HG02759 (cell line): ENCODE data around the gene NT5DC3.

Source experiments
- ATAC-seq: cut with Tn5 transposase; IDR thresholded peaks from one replicate; pipeline ENCODE4 v1.9.1; 2021; ENCODE audit warnings: mild to moderate bottlenecking, moderate library complexity; ENCODE audit not compliant: unreplicated experiment

Gene NT5DC3

GRCh38 chr12:103756443-103756842 lies 84.6 kb downstream of the NT5DC3 start:
- ATAC-seq = no peak

GRCh38 chr12:103755425-103755824 lies 85.6 kb downstream of the NT5DC3 start:
- no peak for ATAC-seq

GRCh38 chr12:103751600-103751999 lies 89.4 kb downstream of the NT5DC3 start:
- no peak for ATAC-seq

- no peak for ATAC-seq
These were observed 89.9 kb downstream of the NT5DC3 start for GRCh38 chr12:103751171-103751570.

GRCh38 chr12:103748875-103749274 lies 92.2 kb downstream of the NT5DC3 start:
- no peak for ATAC-seq

GRCh38 chr12:103748002-103748401 lies 93.0 kb downstream of the NT5DC3 start:
- no peak for ATAC-seq

GRCh38 chr12:103745962-103746361 lies 95.1 kb downstream of the NT5DC3 start:
- no peak for ATAC-seq

GRCh38 chr12:103743788-103744187 lies 97.2 kb downstream of the NT5DC3 start:
- ATAC-seq = no peak

GRCh38 chr12:103742349-103742932 lies 98.6 kb downstream of the NT5DC3 start:
- no peak for ATAC-seq

- no peak for ATAC-seq
These were observed 103.2 kb downstream of the NT5DC3 start for GRCh38 chr12:103737881-103738280.

GRCh38 chr12:103736572-103736971 lies 104.5 kb downstream of the NT5DC3 start:
- ATAC-seq = no peak

- ATAC-seq = no peak
These were observed 105.7 kb downstream of the NT5DC3 start for GRCh38 chr12:103735291-103735690.

GRCh38 chr12:103734863-103735262 lies 106.2 kb downstream of the NT5DC3 start:
- no peak for ATAC-seq

GRCh38 chr12:103731539-103731938 lies 109.5 kb downstream of the NT5DC3 start:
- no peak for ATAC-seq

GRCh38 chr12:103729499-103729898 lies 111.5 kb downstream of the NT5DC3 start:
- ATAC-seq = no peak

- ATAC-seq = no peak
These were observed 112.7 kb downstream of the NT5DC3 start for GRCh38 chr12:103728323-103728722.

- ATAC-seq = no peak
These were observed 113.4 kb downstream of the NT5DC3 start for GRCh38 chr12:103727638-103728037.

GRCh38 chr12:103725398-103725797 lies 115.6 kb downstream of the NT5DC3 start:
- ATAC-seq = no peak
